ENCODE data around the gene BTBD2. TPM values are rescaled to one million over a fixed set of nuclear protein-coding genes. Genes with fewer than 3 reads are reported as not detected.

Gene BTBD2
- 29.0 to 46.4 TPM (median 39.8 TPM) in 5 replicates for total RNA-seq (2022; extraction: Qiagen RNA extraction; ENCODE audit: low read depth)

DNA sequence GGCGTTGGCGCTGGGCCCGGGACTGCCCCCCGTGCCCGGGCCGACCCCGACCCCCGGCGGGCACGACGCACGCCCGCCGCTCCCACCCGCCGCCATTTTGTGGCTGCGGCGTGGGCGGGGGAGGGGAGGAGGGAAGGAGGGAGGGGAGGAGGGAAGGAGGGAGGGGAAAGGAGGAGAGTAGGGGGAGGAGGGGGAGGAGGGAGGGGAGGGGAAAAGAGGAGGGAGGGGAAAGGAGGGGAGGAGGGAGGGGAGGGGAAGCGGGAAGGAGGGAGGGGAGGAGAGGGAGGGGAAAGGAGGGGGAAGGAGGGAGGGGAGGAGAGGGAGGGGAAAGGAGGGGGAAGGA is at the start of gene BTBD2:
BTBD2 (minus strand) TSS at position 107 of the 343 bp plus-strand sequence; CDS start at position 96, 11 bp downstream.

GRCh38 chr19:2050991-2051772 is 35.7 kb upstream of the BTBD2 start, which contains the start of gene MKNK2:
Gene MKNK2 (minus strand): TSS chr19:2051244. CDS start chr19:2050851, 393 bp downstream.

GRCh38 chr19:1941146-1942077 is 74.1 kb downstream of the BTBD2 start, which contains the start of gene CSNK1G2:
Gene CSNK1G2 (plus strand): TSS chr19:1941172. CDS start chr19:1969773, 28,601 bp downstream.

Other genes starting within 250 kb of the BTBD2 start
- gene ATP8B3, start 203.4 kb downstream of the BTBD2 start, total RNA-seq (2022; extraction: Qiagen RNA extraction; ENCODE audit: low read depth), result 1.8 to 3.8 TPM (median 2.6 TPM) in 5 replicates
- 15.7 to 24.2 TPM (median 21.6 TPM) in 5 replicates for gene REXO1, start 167.2 kb downstream of the BTBD2 start, total RNA-seq (2022; extraction: Qiagen RNA extraction; ENCODE audit: low read depth)
- gene KLF16, start 152.1 kb downstream of the BTBD2 start, total RNA-seq (2022; extraction: Qiagen RNA extraction; ENCODE audit: low read depth), result 13.9 to 32.7 TPM (median 26.1 TPM) in 5 replicates
- 18.9 to 40.1 TPM (median 36.1 TPM) in 5 replicates for gene ABHD17A, start 130.2 kb downstream of the BTBD2 start, total RNA-seq (2022; extraction: Qiagen RNA extraction; ENCODE audit: low read depth)
- gene ADAT3, start 110.3 kb downstream of the BTBD2 start, total RNA-seq (2022; extraction: Qiagen RNA extraction; ENCODE audit: low read depth), result 2.8 to 6.5 TPM (median 5.9 TPM) in 5 replicates
- gene SCAMP4, start 110.3 kb downstream of the BTBD2 start, total RNA-seq (2022; extraction: Qiagen RNA extraction; ENCODE audit: low read depth), result 48.8 to 70.6 TPM (median 53.4 TPM) in 5 replicates
- 34.0 to 52.7 TPM (median 45.9 TPM) in 5 replicates for gene CSNK1G2, start 74.5 kb downstream of the BTBD2 start, total RNA-seq (2022; extraction: Qiagen RNA extraction; ENCODE audit: low read depth)
- gene MKNK2, start 35.5 kb upstream of the BTBD2 start, total RNA-seq (2022; extraction: Qiagen RNA extraction; ENCODE audit: low read depth), result 31.0 to 59.6 TPM (median 51.3 TPM) in 5 replicates
- 8.8 to 11.4 TPM (median 9.8 TPM) in 5 replicates for gene MOB3A, start 80.6 kb upstream of the BTBD2 start, total RNA-seq (2022; extraction: Qiagen RNA extraction; ENCODE audit: low read depth)
- 0.17 to 0.66 TPM (median 0.41 TPM) in 5 replicates for gene IZUMO4, start 81.2 kb upstream of the BTBD2 start, total RNA-seq (2022; extraction: Qiagen RNA extraction; ENCODE audit: low read depth)
- gene AP3D1, start 135.9 kb upstream of the BTBD2 start, total RNA-seq (2022; extraction: Qiagen RNA extraction; ENCODE audit: low read depth), result 63.9 to 77.3 TPM (median 73.9 TPM) in 5 replicates
- 10.3 to 19.6 TPM (median 16.6 TPM) in 5 replicates for gene DOT1L, start 148.2 kb upstream of the BTBD2 start, total RNA-seq (2022; extraction: Qiagen RNA extraction; ENCODE audit: low read depth)
- gene PLEKHJ1, start 220.6 kb upstream of the BTBD2 start, total RNA-seq (2022; extraction: Qiagen RNA extraction; ENCODE audit: low read depth), result 34.1 to 57.8 TPM (median 53.5 TPM) in 5 replicates
- gene SF3A2, start 221.1 kb upstream of the BTBD2 start, total RNA-seq (2022; extraction: Qiagen RNA extraction; ENCODE audit: low read depth), result 63.2 to 77.0 TPM (median 74.4 TPM) in 5 replicates
- 7.8 to 18.0 TPM (median 15.7 TPM) in 5 replicates for gene AMH, start 233.6 kb upstream of the BTBD2 start, total RNA-seq (2022; extraction: Qiagen RNA extraction; ENCODE audit: low read depth)
- gene JSRP1, start 240.7 kb upstream of the BTBD2 start, total RNA-seq (2022; extraction: Qiagen RNA extraction; ENCODE audit: low read depth), result 0.44 to 1.00 TPM (median 0.60 TPM) in 4 of 5 replicates, not detected in the other